Measurements from ENCODE around the gene SLC7A10. TPM values are rescaled to one million over a fixed set of nuclear protein-coding genes. Genes with fewer than 3 reads are reported as not detected.

The SLC7A10 gene
- total RNA-seq, 1 donor, result not detected

DNA sequence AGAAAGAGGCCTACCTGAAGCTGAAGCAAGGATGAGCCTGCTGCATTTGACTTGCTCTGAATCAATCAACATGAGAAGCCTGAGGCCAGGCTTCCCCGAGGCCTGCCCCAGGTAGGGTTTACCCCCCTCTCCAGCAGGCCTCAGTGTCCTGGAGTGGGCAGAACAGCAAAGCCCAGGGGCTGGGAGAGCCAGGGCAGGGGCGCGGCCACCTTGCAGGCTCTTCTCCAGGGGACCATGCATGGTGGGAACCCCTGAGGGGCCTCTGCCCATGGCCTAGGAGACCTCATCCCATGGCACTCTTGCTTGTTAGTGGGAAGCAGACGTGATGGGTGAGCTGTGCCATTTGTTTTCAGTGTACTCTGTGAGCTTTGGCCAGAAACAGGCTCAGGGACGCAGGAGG, 51.5 kb downstream of the SLC7A10 start:
- Histone ChIP-seq H4K20me1 (ENCODE audit: insufficient read depth, low read length) (no peaks in the 10 kb centered on the region), H3K4me3 (ENCODE audit: insufficient read depth, low read length) (no peak overlapping the region), H3K4me2 (ENCODE audit: insufficient read depth, low read length) (no peak overlapping the region), H2AFZ (ENCODE audit: low read length) (no peak overlapping the region), H3K27ac (ENCODE audit: low read depth, low read length) (no peak overlapping the region), H3K27me3 (ENCODE audit: insufficient read depth, low read length) (no peaks in the 10 kb centered on the region), H3K9me3 (ENCODE audit: low read depth, low read length) (no peaks in the 10 kb centered on the region), H3K79me2 (ENCODE audit: insufficient read depth, low read length) (peaks cover 12% of the 10 kb centered on the region), H3K36me3 (ENCODE audit: insufficient read depth, low read length) (no peaks in the 10 kb centered on the region), H3K4me1 (ENCODE audit: insufficient read depth, low read length) (peaks cover 25% of the 10 kb centered on the region)
- TF ChIP-seq, protein P1, sequence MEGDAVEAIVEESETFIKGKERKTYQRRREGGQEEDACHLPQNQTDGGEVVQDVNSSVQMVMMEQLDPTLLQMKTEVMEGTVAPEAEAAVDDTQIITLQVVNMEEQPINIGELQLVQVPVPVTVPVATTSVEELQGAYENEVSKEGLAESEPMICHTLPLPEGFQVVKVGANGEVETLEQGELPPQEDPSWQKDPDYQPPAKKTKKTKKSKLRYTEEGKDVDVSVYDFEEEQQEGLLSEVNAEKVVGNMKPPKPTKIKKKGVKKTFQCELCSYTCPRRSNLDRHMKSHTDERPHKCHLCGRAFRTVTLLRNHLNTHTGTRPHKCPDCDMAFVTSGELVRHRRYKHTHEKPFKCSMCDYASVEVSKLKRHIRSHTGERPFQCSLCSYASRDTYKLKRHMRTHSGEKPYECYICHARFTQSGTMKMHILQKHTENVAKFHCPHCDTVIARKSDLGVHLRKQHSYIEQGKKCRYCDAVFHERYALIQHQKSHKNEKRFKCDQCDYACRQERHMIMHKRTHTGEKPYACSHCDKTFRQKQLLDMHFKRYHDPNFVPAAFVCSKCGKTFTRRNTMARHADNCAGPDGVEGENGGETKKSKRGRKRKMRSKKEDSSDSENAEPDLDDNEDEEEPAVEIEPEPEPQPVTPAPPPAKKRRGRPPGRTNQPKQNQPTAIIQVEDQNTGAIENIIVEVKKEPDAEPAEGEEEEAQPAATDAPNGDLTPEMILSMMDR (IDR thresholded peaks at IDR 0.05; ENCODE audit: extremely low read depth, low read depth, low read length), result no peak
- no peak for DNase-seq (ENCODE audit: insufficient read length, low spot score, missing footprints)

GRCh38 chr19:33171916-33172359, 53.7 kb downstream of the SLC7A10 start:
- no peak overlapping the region for H3K4me2 ChIP-seq (ENCODE audit: insufficient read depth, low read length)

DNA sequence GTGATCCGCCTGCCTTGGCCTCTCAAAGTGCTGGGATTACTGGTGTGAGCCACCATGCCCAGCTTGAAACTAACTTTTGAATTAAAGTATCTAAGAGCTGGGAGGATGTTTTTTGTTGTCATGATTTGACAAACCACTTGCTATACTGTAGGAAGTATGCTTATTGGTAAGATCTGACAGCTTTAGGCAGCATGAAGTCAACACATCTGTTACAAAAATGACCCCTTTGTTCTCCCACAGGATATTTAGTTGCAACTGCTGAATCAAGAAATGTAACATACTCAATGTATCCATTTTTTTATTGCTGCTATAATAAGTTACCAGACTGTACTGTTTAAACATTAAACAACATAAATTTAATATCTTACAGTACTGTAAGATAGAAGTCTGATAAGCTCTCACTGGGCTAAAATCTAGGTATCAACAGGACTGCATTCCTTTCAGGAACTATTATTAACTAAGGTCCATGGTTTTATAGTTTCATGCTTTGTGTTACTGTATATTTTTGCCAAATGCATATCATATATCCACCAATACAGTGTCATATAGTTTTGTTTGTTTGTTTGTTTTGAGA, 54.3 kb downstream of the SLC7A10 start:
- no peaks in the 10 kb centered on the region for H3K36me3 ChIP-seq (ENCODE audit: insufficient read depth, low read length)
- TF ChIP-seq, protein P1 (IDR thresholded peaks at IDR 0.05; ENCODE audit: extremely low read depth, low read depth, low read length), result no peak

More at GRCh38 chr19:33171916-33172359, 53.7 kb downstream of the SLC7A10 start:
- H3K27me3 ChIP-seq (ENCODE audit: insufficient read depth, low read length), result no peaks in the 10 kb centered on the region
- H3K4me1 ChIP-seq (ENCODE audit: insufficient read depth, low read length), result peaks cover 16% of the 10 kb centered on the region
- H3K79me2 ChIP-seq (ENCODE audit: insufficient read depth, low read length), result peaks cover 12% of the 10 kb centered on the region
- H3K27ac ChIP-seq (ENCODE audit: low read depth, low read length), result no peak overlapping the region
- no peaks in the 10 kb centered on the region for H3K36me3 ChIP-seq (ENCODE audit: insufficient read depth, low read length)
- H4K20me1 ChIP-seq (ENCODE audit: insufficient read depth, low read length), result no peaks in the 10 kb centered on the region
- H3K9me3 ChIP-seq (ENCODE audit: low read depth, low read length), result no peaks in the 10 kb centered on the region
- no peak overlapping the region for H3K4me3 ChIP-seq (ENCODE audit: insufficient read depth, low read length)
- peak; percentile 89 for DNase-seq (ENCODE audit: insufficient read length, low spot score, missing footprints)
- TF ChIP-seq, protein P1 (IDR thresholded peaks at IDR 0.05; ENCODE audit: extremely low read depth, low read depth, low read length), result no peak
- no peak overlapping the region for H2AFZ ChIP-seq (ENCODE audit: low read length)

DNA sequence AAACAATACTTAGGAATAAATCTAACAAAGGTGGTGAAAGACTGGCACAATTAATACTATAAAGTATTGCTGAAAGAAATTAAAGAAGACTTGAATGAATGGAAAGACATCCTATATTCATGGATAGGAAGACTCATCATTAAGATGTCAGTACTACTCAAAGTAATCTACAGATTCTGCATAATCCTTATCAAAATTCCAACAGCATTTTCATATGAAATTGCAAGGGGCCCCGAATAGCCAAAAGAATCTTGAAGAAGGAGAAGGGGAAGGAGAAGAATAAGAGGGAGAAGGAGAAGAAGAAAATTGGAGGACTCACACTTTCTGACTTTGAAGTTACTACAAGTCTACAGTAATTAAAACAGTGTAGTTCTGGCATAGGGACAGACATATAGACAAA, 57.1 kb downstream of the SLC7A10 start:
- no peaks in the 10 kb centered on the region for H4K20me1 ChIP-seq (ENCODE audit: insufficient read depth, low read length)
- peaks cover 7% of the 10 kb centered on the region for H3K4me1 ChIP-seq (ENCODE audit: insufficient read depth, low read length)
- TF ChIP-seq, protein P1 (IDR thresholded peaks at IDR 0.05; ENCODE audit: extremely low read depth, low read depth, low read length), result no peak

More for the DNA sequence above, 54.3 kb downstream of the SLC7A10 start:
- H3K27ac ChIP-seq (ENCODE audit: low read depth, low read length), result no peak overlapping the region
- no peaks in the 10 kb centered on the region for H3K9me3 ChIP-seq (ENCODE audit: low read depth, low read length)
- no peak overlapping the region for H3K4me2 ChIP-seq (ENCODE audit: insufficient read depth, low read length)
- no peak overlapping the region for H2AFZ ChIP-seq (ENCODE audit: low read length)
- H4K20me1 ChIP-seq (ENCODE audit: insufficient read depth, low read length), result no peaks in the 10 kb centered on the region
- DNase-seq (ENCODE audit: insufficient read length, low spot score, missing footprints), result no peak
- no peak overlapping the region for H3K4me3 ChIP-seq (ENCODE audit: insufficient read depth, low read length)
- H3K27me3 ChIP-seq (ENCODE audit: insufficient read depth, low read length), result no peaks in the 10 kb centered on the region
- H3K79me2 ChIP-seq (ENCODE audit: insufficient read depth, low read length), result peaks cover 10% of the 10 kb centered on the region
- peaks cover 15% of the 10 kb centered on the region for H3K4me1 ChIP-seq (ENCODE audit: insufficient read depth, low read length)

More for the DNA sequence above, 57.1 kb downstream of the SLC7A10 start:
- Histone ChIP-seq H3K4me3 (ENCODE audit: insufficient read depth, low read length) (no peak overlapping the region), H3K79me2 (ENCODE audit: insufficient read depth, low read length) (no peaks in the 10 kb centered on the region), H3K9me3 (ENCODE audit: low read depth, low read length) (no peaks in the 10 kb centered on the region), H3K36me3 (ENCODE audit: insufficient read depth, low read length) (no peaks in the 10 kb centered on the region), H3K4me2 (ENCODE audit: insufficient read depth, low read length) (no peak overlapping the region), H3K27me3 (ENCODE audit: insufficient read depth, low read length) (no peaks in the 10 kb centered on the region), H3K27ac (ENCODE audit: low read depth, low read length) (no peak overlapping the region), H2AFZ (ENCODE audit: low read length) (no peak overlapping the region)
- DNase-seq (ENCODE audit: insufficient read length, low spot score, missing footprints), result no peak

Measured in osteoblast (primary cell).